ENCODE results near the gene FBN3. TPM values are rescaled to one million over a fixed set of nuclear protein-coding genes. Genes with fewer than 3 reads are reported as not detected.

FBN3 gene
- total RNA-seq, 4 donors from 2014 or later = 0.13 to 8.7 (median 2.5) TPM

DNA sequence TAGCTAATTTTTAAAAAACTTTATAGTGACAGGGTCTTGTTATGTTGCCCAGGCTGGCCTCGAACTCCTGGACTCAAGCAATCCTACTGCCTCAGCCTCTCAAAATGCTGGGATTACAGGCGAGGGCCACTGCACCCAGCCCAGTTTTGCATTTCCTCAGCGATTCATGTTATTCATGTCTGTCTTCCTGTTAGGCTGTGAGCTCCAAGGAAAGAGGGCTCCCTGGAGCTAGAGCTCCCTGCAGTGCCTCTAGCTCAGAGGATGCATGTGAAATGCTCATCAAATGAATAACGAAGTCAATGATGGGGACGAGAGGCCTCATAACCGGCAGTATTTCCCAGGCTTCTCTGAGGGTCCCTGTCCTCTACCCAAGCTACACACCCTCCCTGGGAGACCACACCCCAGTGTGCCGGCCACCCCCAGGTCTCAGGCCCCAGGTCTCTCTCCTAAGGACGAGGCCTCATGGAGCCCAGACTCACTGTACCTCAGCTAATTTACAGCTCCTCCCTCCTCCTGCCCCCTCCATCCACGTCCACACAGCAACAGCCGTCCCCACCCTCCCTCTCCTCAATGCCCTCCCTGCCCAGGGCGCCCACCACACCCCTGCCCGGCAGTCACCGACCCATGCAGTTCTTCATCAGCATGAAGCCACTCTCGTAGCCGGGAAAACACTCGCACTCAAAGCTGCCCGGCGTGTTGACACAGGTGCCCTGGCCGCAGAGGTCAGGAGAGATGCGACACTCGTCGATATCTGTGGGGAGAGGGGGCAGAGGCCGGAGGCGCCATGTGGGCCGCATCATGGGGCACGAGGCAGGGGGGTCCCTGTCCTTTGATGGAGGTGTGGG, 28.5 kb downstream of the FBN3 start:
- no peak for DNase-seq
- no peak for TF ChIP-seq POLR2A (IDR thresholded peaks at IDR 0.05)
- TF ChIP-seq, protein P1, sequence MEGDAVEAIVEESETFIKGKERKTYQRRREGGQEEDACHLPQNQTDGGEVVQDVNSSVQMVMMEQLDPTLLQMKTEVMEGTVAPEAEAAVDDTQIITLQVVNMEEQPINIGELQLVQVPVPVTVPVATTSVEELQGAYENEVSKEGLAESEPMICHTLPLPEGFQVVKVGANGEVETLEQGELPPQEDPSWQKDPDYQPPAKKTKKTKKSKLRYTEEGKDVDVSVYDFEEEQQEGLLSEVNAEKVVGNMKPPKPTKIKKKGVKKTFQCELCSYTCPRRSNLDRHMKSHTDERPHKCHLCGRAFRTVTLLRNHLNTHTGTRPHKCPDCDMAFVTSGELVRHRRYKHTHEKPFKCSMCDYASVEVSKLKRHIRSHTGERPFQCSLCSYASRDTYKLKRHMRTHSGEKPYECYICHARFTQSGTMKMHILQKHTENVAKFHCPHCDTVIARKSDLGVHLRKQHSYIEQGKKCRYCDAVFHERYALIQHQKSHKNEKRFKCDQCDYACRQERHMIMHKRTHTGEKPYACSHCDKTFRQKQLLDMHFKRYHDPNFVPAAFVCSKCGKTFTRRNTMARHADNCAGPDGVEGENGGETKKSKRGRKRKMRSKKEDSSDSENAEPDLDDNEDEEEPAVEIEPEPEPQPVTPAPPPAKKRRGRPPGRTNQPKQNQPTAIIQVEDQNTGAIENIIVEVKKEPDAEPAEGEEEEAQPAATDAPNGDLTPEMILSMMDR (IDR thresholded peaks at IDR 0.05) = no peak
- WGBS, 2 donors = 86 to 91% methylated on average over 25 to 26 of the region's 26 CpGs
- Histone ChIP-seq H3K27ac (no peak overlapping the region), H3K9me3 (no peaks in the 10 kb centered on the region), H3K4me1 (no peaks in the 10 kb centered on the region), H3K27me3 (no peaks in the 10 kb centered on the region), H3K4me3 (replicated peaks in 1 of 3) (no peak overlapping the region), H3K36me3 (no peaks in the 10 kb centered on the region)
- intact Hi-C loops (cut with DNase I) = no loop called here

DNA sequence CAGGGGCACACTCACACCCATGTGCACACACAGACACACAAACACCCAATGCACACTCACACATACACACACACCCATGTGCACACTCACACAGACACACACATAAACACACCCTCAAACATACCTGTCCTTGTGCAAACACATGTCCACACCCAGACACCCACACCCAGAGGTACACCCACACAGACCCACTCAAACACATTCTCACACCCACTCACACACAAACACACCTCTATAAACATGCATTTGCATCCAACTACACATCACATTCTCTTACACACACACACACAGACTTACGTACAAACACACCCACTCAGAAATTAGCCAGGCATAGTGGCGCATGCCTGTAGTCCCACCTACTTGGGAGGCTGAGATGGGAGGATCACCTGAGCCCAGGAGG, 31.4 kb downstream of the FBN3 start:
- Histone ChIP-seq H3K4me1 (no peaks in the 10 kb centered on the region), H3K27me3 (no peaks in the 10 kb centered on the region), H3K4me3 (replicated peaks in 1 of 3) (no peak overlapping the region), H3K27ac (no peak overlapping the region), H3K36me3 (no peaks in the 10 kb centered on the region), H3K9me3 (no peaks in the 10 kb centered on the region)
- no peak for DNase-seq
- no peak for TF ChIP-seq POLR2A (IDR thresholded peaks at IDR 0.05)
- TF ChIP-seq, protein P1 (IDR thresholded peaks at IDR 0.05) = no peak
- intact Hi-C loops (cut with DNase I) = no loop called here
- 91 to 100% methylated on average over 2 of the region's 2 CpGs for WGBS, 2 donors

DNA sequence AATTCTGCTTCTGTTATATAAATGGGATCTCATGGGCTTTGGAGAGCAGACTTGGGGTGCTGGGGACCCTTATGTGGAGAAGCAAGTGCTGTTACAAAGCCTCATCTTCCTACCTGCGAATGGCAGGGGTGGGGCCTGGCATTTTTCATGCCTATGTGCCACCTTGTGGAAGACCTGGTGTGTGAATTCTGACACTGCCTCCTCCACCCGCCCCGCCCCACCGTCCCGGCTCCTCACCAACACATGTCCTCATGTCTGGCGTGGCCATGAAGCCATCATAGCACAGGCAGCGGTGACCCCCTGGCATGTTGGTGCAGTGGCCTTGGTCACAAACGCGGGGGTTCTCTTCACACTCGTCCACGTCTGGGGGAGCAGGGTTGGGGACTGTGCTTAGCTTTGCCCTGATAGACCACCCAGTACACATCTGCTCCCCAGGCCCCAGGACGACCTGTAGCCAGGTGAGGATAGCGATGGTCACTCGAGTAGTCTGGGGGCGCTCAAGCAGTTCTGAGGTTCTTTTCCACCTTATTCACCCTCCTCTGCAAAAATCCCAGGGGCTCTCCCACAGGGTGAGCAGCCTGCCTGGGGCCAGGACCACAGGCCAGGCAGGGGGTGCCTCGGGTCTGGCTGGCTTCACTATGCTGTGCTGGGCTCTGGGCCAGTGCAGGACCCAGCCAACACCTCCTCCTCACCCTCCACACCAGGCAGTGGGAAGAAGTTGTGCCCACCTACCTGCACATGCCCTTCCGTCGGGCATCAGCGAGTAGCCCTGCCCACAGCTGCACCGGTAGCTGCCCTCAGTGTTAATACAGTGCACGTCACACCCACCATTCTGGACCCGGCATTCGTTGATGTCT, 32.7 kb downstream of the FBN3 start:
- Histone ChIP-seq H3K9me3 (no peaks in the 10 kb centered on the region), H3K27me3 (no peaks in the 10 kb centered on the region), H3K27ac (no peak overlapping the region), H3K36me3 (no peaks in the 10 kb centered on the region), H3K4me3 (replicated peaks in 1 of 3) (no peak overlapping the region), H3K4me1 (no peaks in the 10 kb centered on the region)
- DNase-seq = no peak
- TF ChIP-seq POLR2A (IDR thresholded peaks at IDR 0.05) = no peak
- TF ChIP-seq, protein P1 (IDR thresholded peaks at IDR 0.05) = no peak
- WGBS, 2 donors = 81 to 90% methylated on average over 15 to 23 of the region's 23 CpGs
- intact Hi-C loops (cut with DNase I) = no loop called here

DNA sequence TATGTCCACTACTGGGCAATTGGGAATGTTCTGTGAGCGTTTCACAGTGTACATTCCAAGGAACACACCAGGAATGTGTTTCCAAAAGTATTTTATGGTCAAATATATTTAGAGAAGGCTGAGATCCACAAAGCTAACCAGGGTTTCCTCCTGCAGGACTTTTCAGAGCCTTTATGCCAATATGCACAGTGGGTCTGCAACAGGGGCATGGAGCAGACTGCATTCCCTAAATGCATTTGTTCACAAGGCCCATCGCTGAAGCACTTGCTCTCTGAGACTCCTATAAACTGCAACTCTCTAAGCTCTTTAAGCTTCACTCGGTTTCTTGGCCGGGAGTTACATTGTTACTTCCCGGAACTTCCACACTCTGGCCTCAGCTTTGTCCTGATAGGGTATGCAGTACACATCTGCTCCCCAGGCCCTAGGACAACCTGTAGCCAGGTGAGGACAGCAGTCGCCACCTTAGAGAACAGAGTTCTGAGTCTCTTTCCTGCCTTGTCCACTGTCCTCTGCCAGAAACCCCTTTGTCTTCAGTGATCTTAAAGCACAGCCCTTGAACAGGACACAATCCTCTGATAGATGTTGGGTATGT, 33.5 kb downstream of the FBN3 start:
- Histone ChIP-seq H3K4me3 (replicated peaks in 1 of 3) (no peak overlapping the region), H3K9me3 (no peaks in the 10 kb centered on the region), H3K4me1 (no peaks in the 10 kb centered on the region), H3K27me3 (no peaks in the 10 kb centered on the region), H3K27ac (no peak overlapping the region), H3K36me3 (no peaks in the 10 kb centered on the region)
- TF ChIP-seq POLR2A (IDR thresholded peaks at IDR 0.05) = no peak
- TF ChIP-seq, protein P1 (IDR thresholded peaks at IDR 0.05) = no peak
- WGBS, 2 donors = 88 to 91% methylated on average over 6 of the region's 6 CpGs
- DNase-seq = no peak
- intact Hi-C loops (cut with DNase I) = no loop called here
